A549 (cell line): Measurements from ENCODE around the gene PHYKPL.

ENCODE experiments used
- CEBPB ChIP-seq, 2 experiments: fragments of >200 bp in 1 of 2; sonication (Bioruptor Twin) in 1 of 2; formaldehyde crosslinking in 1 of 2; IDR thresholded peaks; 2 replicates each; pipeline ENCODE4 v1.6.1; 2012 to 2016
- HOXB5 ChIP-seq: fragments of 250-450 bp; sonication (Bioruptor Pico); IDR thresholded peaks from 2 replicates; pipeline ENCODE4 v1.5.0; 2020; ENCODE audit warnings: mild to moderate bottlenecking, moderate library complexity
- MAZ ChIP-seq: fragments of 150-350 bp; IDR thresholded peaks from 2 replicates; pipeline ENCODE4 v1.6.1; 2014; ENCODE audit warnings: antibody characterized with exemption, low read depth, low read length, borderline replicate concordance
- POLR2A ChIP-seq: IDR thresholded peaks from 2 replicates; pipeline ENCODE4 v1.6.1; 2012; ENCODE audit warnings: mild to moderate bottlenecking, low read length
- SREBF2 ChIP-seq: fragments of 450-650 bp; IDR thresholded peaks from 2 replicates; pipeline ENCODE4 v1.6.1; 2014; ENCODE audit warnings: mild to moderate bottlenecking, moderate library complexity
- TF ChIP-seq, protein P1 (sequence below): fragments of >200 bp; sonication (Bioruptor Twin); formaldehyde crosslinking; IDR thresholded peaks from 3 replicates; pipeline ENCODE4 v1.5.1; 2016
- TF ChIP-seq, protein P2 (sequence below): IDR thresholded peaks from 2 replicates; pipeline ENCODE4 v1.6.1; 2012
- TF ChIP-seq, protein P3 (sequence below): fragments of 450-650 bp; IDR thresholded peaks from 2 replicates; pipeline ENCODE4 v1.6.1; 2014; ENCODE audit warnings: antibody characterized with exemption

DNA sequence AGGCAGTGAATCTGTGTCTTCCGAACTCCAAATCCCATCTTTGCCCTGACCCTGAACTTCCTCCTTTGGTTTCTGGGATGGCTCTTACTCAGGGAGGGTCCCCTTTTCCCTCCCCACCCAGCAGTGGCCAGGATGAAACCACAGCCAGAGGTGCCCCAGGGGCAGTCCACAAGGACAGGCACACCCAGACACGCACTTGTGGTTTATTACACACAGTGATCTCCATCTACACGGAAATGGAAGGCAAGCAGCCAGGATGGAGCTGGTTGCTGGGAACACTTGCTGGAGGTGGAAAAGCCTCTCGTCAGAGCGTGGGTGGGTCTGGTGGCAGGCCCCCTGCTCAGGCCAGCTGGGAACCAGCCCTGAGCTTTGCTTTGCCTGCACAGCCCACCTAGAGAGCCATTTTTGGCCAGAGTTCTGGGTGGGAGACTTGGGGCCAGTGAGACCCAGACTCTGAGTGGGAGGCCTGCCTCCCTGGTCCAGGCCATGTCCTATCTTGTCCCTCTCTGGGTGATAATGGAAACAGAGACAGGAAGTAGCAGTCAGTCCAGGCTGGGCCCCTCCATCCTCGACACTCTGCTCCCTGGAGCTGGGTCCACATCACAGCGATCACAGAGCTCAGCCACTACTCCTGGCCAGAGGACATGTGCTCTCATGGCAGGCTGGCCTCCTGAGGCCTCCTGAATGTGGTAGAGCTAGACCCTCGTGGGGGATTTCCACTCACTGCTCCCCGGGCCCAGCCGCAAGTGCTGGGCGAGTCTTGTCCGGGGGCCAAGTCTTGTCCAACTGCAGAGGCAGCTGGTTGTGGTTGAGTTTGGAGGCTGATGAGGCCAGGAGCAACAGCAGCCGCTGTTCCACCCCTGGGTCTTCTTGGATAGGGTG, 5.1 kb upstream of the PHYKPL start:
- TF ChIP-seq, protein P1, sequence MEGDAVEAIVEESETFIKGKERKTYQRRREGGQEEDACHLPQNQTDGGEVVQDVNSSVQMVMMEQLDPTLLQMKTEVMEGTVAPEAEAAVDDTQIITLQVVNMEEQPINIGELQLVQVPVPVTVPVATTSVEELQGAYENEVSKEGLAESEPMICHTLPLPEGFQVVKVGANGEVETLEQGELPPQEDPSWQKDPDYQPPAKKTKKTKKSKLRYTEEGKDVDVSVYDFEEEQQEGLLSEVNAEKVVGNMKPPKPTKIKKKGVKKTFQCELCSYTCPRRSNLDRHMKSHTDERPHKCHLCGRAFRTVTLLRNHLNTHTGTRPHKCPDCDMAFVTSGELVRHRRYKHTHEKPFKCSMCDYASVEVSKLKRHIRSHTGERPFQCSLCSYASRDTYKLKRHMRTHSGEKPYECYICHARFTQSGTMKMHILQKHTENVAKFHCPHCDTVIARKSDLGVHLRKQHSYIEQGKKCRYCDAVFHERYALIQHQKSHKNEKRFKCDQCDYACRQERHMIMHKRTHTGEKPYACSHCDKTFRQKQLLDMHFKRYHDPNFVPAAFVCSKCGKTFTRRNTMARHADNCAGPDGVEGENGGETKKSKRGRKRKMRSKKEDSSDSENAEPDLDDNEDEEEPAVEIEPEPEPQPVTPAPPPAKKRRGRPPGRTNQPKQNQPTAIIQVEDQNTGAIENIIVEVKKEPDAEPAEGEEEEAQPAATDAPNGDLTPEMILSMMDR: no peak
- TF ChIP-seq POLR2A (no peak), SREBF2 (no peak), CEBPB (IDR thresholded peaks at IDR 0.05) (no peak), MAZ (no peak), HOXB5 (CRISPR knock-in tag) (no peak)
- TF ChIP-seq, protein P2, sequence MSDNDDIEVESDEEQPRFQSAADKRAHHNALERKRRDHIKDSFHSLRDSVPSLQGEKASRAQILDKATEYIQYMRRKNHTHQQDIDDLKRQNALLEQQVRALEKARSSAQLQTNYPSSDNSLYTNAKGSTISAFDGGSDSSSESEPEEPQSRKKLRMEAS: no peak
- TF ChIP-seq, protein P3, sequence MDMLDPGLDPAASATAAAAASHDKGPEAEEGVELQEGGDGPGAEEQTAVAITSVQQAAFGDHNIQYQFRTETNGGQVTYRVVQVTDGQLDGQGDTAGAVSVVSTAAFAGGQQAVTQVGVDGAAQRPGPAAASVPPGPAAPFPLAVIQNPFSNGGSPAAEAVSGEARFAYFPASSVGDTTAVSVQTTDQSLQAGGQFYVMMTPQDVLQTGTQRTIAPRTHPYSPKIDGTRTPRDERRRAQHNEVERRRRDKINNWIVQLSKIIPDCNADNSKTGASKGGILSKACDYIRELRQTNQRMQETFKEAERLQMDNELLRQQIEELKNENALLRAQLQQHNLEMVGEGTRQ: no peak
